PC-3 (cell line): ENCODE data around the gene DISC1.

Experiments
- EZH2phosphoT487 ChIP-seq: fragments of 300-600 bp; sonication (generic); IDR thresholded peaks from 2 replicates; pipeline ENCODE4 v1.6.1; 2018; ENCODE audit warnings: mild to moderate bottlenecking, antibody characterized with exemption, low read length, borderline replicate concordance
- TF ChIP-seq, protein P1 (sequence below): fragments of 300-600 bp; sonication (generic); conservative IDR thresholded peaks from 2 replicates; pipeline ENCODE4 v1.5.1; 2017; ENCODE audit warnings: antibody characterized with exemption, low read depth, mild to moderate bottlenecking, low read length

DNA sequence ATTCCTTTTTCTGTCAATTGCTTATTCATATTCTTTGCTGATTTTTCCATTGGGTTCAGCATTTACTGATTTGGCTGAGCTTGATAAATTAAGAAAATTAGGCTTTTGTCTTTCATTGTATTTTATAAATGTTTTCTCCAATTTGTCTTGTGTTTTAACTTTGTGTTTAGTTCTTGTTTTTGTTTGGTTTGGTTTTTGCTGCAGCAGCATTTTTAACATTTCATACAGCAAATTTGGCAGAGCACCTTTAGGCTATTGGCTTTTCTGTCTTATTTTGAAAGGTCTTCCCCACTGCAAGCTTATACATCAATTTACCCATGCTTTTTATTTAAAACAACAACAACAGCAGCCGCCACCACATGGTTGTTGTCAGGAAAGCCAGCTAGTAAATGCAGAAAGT lies 33.8 kb upstream of the DISC1 start:
- TF ChIP-seq, protein P1, sequence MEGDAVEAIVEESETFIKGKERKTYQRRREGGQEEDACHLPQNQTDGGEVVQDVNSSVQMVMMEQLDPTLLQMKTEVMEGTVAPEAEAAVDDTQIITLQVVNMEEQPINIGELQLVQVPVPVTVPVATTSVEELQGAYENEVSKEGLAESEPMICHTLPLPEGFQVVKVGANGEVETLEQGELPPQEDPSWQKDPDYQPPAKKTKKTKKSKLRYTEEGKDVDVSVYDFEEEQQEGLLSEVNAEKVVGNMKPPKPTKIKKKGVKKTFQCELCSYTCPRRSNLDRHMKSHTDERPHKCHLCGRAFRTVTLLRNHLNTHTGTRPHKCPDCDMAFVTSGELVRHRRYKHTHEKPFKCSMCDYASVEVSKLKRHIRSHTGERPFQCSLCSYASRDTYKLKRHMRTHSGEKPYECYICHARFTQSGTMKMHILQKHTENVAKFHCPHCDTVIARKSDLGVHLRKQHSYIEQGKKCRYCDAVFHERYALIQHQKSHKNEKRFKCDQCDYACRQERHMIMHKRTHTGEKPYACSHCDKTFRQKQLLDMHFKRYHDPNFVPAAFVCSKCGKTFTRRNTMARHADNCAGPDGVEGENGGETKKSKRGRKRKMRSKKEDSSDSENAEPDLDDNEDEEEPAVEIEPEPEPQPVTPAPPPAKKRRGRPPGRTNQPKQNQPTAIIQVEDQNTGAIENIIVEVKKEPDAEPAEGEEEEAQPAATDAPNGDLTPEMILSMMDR = no peak
- TF ChIP-seq EZH2phosphoT487 = no peak
